ENCODE data around the gene GRAMD4.

The GRAMD4 gene

DNA sequence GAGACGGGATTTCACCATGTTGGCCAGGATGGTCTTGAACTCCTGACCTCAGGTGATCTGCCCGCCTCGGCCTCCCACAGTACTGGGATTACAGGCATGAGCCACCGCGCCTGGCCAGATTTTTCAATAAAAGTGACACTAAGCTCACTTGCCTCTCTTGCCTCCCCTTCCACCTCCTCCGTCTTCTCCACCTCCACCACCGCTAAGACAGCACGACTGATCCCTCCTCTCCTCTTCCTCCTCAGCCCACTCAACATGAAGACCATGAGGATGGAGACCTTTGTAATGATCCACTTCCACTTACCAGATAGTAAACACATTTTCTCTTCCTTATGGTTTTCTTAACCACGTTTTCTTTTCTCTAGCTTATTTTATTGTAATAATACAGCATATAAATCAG, 103.7 kb downstream of the GRAMD4 start:
- ATAC-seq = no peak
- no peaks in the 10 kb centered on the region for H3K9me3 Mint-ChIP-seq
- H3K4me3 Mint-ChIP-seq = no peak overlapping the region
- peaks cover 34% of the 10 kb centered on the region for H3K36me3 Mint-ChIP-seq
- H3K27ac Mint-ChIP-seq = no peak overlapping the region
- no peaks in the 10 kb centered on the region for H3K27me3 Mint-ChIP-seq
- peaks cover 16% of the 10 kb centered on the region for H3K4me1 Mint-ChIP-seq

DNA sequence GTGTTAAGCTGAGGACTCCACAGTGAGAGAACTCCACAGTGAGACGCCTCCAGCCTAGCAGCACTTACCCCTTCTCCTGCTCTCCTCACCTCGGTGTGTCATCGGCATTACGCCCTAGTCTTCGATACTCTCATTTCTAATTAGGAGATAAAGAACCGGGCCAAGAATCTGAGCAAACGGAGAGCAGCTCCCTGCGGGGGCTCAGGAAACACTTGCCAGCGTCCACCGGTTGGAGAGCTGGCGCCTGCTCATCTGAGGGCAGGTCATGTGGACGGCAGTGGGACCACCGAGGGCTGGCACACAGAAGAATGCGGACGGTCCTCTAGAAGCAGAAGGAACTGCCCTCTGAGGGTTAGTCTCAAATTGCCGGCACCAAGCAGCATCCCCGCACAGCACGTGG, 104.9 kb downstream of the GRAMD4 start:
- ATAC-seq = no peak
- Mint-ChIP-seq H3K9me3 (no peaks in the 10 kb centered on the region), H3K27me3 (no peaks in the 10 kb centered on the region), H3K4me1 (peaks cover 22% of the 10 kb centered on the region), H3K36me3 (peaks cover 22% of the 10 kb centered on the region), H3K4me3 (no peak overlapping the region), H3K27ac (no peak overlapping the region)

DNA sequence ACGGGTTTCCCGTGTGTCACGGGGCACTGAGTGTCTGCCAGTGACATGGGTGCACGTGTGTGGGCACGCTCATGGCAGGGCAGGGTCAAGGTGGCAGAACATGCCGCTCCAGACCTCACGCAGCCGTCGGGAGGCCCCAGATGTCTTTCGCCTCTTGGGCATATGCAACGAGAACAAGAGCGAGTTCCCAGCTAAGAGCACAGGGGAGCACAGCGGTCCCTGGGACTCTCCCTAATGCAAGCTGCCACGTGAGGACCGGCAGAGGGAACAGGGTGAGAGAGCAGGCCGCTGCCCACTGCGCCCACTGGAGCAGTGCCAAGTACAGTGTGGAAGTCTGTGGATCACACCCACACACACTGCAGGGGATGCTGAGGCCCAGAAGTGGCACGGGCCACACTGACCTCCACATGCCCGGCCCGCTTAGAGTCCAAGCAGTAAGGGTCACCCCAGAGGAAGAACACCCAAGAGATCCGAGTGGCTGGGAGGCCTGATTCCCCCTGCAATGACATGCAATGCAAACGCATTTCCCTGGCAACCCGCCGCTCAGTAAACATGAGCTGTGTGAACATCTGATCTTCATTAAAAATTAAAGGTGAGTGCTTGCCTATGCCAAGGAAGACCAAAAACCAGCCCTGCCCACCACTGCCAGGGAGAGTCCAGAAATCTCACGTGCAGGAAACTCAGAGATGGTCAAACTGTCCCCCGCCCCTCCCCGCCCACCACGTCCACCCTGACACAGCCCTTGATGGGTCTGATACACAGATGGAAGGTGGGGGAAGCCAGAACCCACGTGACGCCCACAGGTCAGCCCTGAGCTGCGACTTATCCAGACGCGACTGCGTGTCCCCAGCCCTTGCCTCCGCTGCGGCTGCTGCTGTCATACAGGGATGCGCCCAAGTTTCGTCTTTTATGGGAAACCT, 106.1 kb downstream of the GRAMD4 start:
- ATAC-seq = peak; percentile 39
- no peak overlapping the region for H3K4me3 Mint-ChIP-seq
- peaks cover 34% of the 10 kb centered on the region for H3K4me1 Mint-ChIP-seq
- no peaks in the 10 kb centered on the region for H3K9me3 Mint-ChIP-seq
- peaks cover 22% of the 10 kb centered on the region for H3K36me3 Mint-ChIP-seq
- H3K27me3 Mint-ChIP-seq = no peaks in the 10 kb centered on the region
- no peak overlapping the region for H3K27ac Mint-ChIP-seq

DNA sequence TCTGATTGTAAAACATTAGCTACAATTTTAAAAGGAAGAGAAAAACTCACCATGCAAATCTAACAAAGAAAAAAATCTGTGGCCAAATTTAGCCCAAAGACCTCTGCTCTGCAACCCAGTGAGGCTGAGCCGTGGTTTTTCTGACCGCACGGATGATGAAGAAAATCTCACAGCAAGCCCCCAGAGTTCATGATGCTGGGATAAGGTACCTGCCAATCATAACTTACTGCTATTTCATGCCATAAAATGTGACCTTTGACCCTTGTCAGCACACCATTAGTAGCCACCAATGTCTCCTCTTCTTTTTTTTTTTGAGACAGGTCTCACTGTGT, 106.8 kb downstream of the GRAMD4 start:
- ATAC-seq = no peak
- Mint-ChIP-seq H3K9me3 (no peaks in the 10 kb centered on the region), H3K27ac (no peak overlapping the region), H3K4me1 (peaks cover 39% of the 10 kb centered on the region), H3K4me3 (no peak overlapping the region), H3K36me3 (peaks cover 29% of the 10 kb centered on the region), H3K27me3 (no peaks in the 10 kb centered on the region)

DNA sequence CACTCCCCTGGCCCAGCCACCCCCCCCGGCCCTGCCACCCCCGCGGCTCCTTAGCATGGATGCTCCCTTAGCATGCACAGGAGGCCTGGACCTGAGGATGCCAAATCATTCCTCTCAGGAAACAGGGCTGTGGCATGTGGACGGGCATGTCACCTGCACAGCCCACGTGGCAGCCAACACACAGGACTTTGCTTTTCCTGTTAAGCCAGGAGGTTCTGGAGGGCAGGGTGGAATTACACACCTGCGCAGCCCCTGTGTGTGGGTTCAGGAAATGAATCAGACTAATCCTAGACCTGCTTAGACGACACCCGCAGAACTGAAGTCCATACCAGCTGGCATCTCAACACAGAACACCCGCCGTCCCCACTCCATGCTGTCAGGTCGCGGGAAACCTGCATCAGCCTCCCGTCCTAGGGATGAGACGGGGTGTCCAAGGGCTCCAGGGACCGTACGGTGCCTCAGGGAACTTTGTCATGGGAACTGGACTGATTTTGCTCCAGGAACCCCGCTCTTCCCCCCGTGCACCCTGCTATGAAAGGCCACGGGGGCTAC, 107.7 kb downstream of the GRAMD4 start:
- Mint-ChIP-seq H3K4me3 (no peak overlapping the region), H3K27ac (no peak overlapping the region), H3K9me3 (no peaks in the 10 kb centered on the region), H3K27me3 (no peaks in the 10 kb centered on the region), H3K36me3 (peaks cover 30% of the 10 kb centered on the region), H3K4me1 (peaks cover 39% of the 10 kb centered on the region)
- no peak for ATAC-seq

DNA sequence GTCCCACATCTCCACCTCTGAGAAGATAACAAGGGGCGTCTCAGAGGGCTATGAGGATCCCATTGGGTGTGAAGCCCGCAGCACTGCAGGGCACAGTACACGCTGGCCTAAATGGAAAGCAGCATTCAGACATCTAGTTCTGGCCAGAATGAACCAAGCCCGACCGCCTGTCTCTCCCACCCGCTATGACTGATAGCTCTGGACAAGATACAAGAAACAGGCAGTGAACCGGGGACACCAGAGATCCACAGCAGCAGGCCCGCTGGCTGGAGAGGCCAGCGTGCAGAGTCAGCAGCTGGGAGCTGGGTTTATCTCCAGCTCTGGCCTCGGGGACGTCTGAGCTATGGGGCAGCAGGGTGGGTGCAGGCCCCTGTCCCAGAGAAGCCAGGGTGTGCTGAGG, 108.3 kb downstream of the GRAMD4 start:
- no peak overlapping the region for H3K27ac Mint-ChIP-seq
- ATAC-seq = no peak
- H3K27me3 Mint-ChIP-seq = no peaks in the 10 kb centered on the region
- peaks cover 39% of the 10 kb centered on the region for H3K4me1 Mint-ChIP-seq
- no peaks in the 10 kb centered on the region for H3K9me3 Mint-ChIP-seq
- H3K4me3 Mint-ChIP-seq = no peak overlapping the region
- H3K36me3 Mint-ChIP-seq = peaks cover 30% of the 10 kb centered on the region
